ENCODE results near the gene AKNA. TPM values are rescaled to one million over a fixed set of nuclear protein-coding genes. Genes with fewer than 3 reads are reported as not detected.

AKNA gene
- total RNA-seq, 3 donors from 2014 or later (not counting 1 experiment from before 2014, with no cell fraction given) = 577 to 743 (median 676) TPM

DNA sequence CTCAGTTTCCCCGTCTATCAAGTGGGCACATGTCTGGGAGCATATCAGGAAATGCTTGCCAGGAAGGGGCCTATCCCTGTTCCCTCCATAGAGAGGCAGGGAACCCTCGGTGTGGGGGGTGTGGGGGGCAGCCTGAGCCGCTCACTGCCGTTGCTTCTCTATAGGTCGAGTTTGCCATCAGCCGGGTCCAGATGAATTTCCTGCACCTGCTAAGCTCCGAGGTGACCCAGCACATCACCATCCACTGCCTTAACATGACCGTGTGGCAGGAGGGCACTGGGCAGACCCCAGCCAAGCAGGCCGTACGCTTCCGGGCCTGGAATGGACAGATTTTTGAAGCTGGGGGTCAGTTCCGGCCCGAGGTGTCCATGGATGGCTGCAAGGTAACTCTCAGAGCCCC is 78.7 kb downstream of the AKNA start:
- 90% methylated on average over 13 of the region's 13 CpGs for WGBS (ENCODE audit: insufficient coverage)
- H3K4me1 ChIP-seq (ENCODE audit: control insufficient read depth, insufficient read depth, low read length) = peaks cover 5% of the 10 kb centered on the region
- no peak for ATAC-seq

DNA sequence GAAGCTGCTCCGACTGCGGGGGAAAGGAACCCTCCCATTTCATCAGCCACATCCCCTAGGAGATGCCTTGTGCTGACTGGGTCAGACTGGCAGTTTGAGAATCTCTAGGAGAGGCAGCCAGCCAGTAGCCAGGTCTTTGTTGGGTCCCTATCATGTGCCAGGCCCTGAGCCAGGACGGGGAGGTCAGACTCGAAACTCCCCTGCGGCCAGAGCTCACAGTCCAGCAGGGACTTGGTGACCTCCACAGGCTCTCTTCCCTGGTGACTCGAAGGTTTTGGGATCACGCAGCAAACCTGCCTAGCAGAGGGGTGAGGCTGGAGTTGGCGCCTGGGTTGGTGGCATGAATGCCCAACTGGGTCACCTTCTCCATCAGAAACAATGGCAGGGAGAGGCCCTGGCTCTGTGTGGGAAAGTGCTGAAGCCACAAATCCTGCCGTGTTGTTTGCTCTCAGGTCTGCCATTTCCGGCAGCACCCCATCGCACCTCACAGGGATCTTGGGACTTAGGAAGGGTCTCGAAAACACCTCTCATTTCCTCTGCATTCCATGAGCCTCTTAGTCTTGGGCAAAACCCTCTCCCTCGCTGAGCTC is 79.3 kb downstream of the AKNA start:
- Mint-ChIP-seq H3K36me3 (no peaks in the 10 kb centered on the region), H3K4me3 (no peak overlapping the region), H3K27me3 (ENCODE audit: low read depth in 2 of 2) (peaks cover 0 to 3% of the 10 kb centered on the region in 2 donors), H3K27ac (no peak overlapping the region), H3K4me1 (no peaks in the 10 kb centered on the region), H3K9me3 (no peaks in the 10 kb centered on the region)
- TF ChIP-seq, protein P1, sequence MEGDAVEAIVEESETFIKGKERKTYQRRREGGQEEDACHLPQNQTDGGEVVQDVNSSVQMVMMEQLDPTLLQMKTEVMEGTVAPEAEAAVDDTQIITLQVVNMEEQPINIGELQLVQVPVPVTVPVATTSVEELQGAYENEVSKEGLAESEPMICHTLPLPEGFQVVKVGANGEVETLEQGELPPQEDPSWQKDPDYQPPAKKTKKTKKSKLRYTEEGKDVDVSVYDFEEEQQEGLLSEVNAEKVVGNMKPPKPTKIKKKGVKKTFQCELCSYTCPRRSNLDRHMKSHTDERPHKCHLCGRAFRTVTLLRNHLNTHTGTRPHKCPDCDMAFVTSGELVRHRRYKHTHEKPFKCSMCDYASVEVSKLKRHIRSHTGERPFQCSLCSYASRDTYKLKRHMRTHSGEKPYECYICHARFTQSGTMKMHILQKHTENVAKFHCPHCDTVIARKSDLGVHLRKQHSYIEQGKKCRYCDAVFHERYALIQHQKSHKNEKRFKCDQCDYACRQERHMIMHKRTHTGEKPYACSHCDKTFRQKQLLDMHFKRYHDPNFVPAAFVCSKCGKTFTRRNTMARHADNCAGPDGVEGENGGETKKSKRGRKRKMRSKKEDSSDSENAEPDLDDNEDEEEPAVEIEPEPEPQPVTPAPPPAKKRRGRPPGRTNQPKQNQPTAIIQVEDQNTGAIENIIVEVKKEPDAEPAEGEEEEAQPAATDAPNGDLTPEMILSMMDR (IDR thresholded peaks at IDR 0.05) = no peak
- H3K9me3 ChIP-seq (ENCODE audit: control insufficient read depth, insufficient read depth, low read length) = no peaks in the 10 kb centered on the region
- DNase-seq (peak in 1 of 2 donors; percentile 8), ATAC-seq (no peak)
- no peaks in the 10 kb centered on the region for H3K27me3 ChIP-seq (ENCODE audit: control insufficient read depth, insufficient read depth, low read length)
- no peaks in the 10 kb centered on the region for H3K36me3 ChIP-seq (ENCODE audit: control insufficient read depth, insufficient read depth, low read length)
- WGBS (ENCODE audit: insufficient coverage) = 93% methylated on average over 12 of the region's 13 CpGs
- intact Hi-C loops (cut with micrococcal nuclease) = no loop called here
- no peak overlapping the region for H3K27ac ChIP-seq (ENCODE audit: low read length)
- no peak overlapping the region for H3K4me3 ChIP-seq (ENCODE audit: low read length)
- peaks cover 5% of the 10 kb centered on the region for H3K4me1 ChIP-seq (ENCODE audit: control insufficient read depth, insufficient read depth, low read length)

More for the DNA sequence above, 78.7 kb downstream of the AKNA start:
- Histone ChIP-seq H3K27ac (ENCODE audit: low read length) (no peak overlapping the region), H3K9me3 (ENCODE audit: control insufficient read depth, insufficient read depth, low read length) (no peaks in the 10 kb centered on the region), H3K4me3 (ENCODE audit: low read length) (no peak overlapping the region), H3K36me3 (ENCODE audit: control insufficient read depth, insufficient read depth, low read length) (no peaks in the 10 kb centered on the region), H3K27me3 (ENCODE audit: control insufficient read depth, insufficient read depth, low read length) (no peaks in the 10 kb centered on the region)
- TF ChIP-seq, protein P1 (IDR thresholded peaks at IDR 0.05) = no peak
- intact Hi-C loops (cut with micrococcal nuclease) = no loop called here
- H3K27ac Mint-ChIP-seq = no peak overlapping the region
- H3K36me3 Mint-ChIP-seq = no peaks in the 10 kb centered on the region
- DNase-seq = peak in 1 of 2 donors; percentile 3
- no peaks in the 10 kb centered on the region for H3K4me1 Mint-ChIP-seq
- H3K27me3 Mint-ChIP-seq (ENCODE audit: low read depth in 2 of 2) = peaks cover 0 to 3% of the 10 kb centered on the region in 2 donors
- no peaks in the 10 kb centered on the region for H3K9me3 Mint-ChIP-seq
- H3K4me3 Mint-ChIP-seq = no peak overlapping the region

DNA sequence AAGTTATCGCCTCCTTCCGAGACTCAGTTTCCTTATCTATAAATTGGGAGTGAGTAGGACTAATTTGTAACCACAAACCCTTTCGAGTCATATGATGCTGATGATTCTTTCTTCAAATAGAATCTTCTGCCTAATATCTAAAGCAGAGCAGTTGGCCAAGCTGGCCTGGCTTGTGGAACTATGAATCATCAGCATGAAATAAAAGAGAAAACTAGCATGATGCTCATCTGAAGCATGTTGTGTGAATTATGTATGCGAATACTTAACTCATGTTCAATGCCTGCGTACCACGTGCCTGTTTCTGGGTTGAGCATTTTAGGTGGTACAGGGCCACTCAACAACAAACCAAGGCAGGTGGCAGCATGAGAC is 79.9 kb downstream of the AKNA start:
- no peak for ATAC-seq
- H3K9me3 Mint-ChIP-seq = no peaks in the 10 kb centered on the region
- no peak overlapping the region for H3K4me3 Mint-ChIP-seq
- 90% methylated on average over 5 of the region's 6 CpGs for WGBS (ENCODE audit: insufficient coverage)
- Histone ChIP-seq H3K36me3 (ENCODE audit: control insufficient read depth, insufficient read depth, low read length) (no peaks in the 10 kb centered on the region), H3K27ac (ENCODE audit: low read length) (no peak overlapping the region), H3K4me1 (ENCODE audit: control insufficient read depth, insufficient read depth, low read length) (peaks cover 5% of the 10 kb centered on the region), H3K4me3 (ENCODE audit: low read length) (no peak overlapping the region), H3K27me3 (ENCODE audit: control insufficient read depth, insufficient read depth, low read length) (no peaks in the 10 kb centered on the region), H3K9me3 (ENCODE audit: control insufficient read depth, insufficient read depth, low read length) (no peaks in the 10 kb centered on the region)
- H3K27ac Mint-ChIP-seq = no peak overlapping the region
- no peak for DNase-seq
- no peaks in the 10 kb centered on the region for H3K4me1 Mint-ChIP-seq
- intact Hi-C loops (cut with micrococcal nuclease) = no loop called here
- H3K27me3 Mint-ChIP-seq (ENCODE audit: low read depth in 2 of 2) = peaks cover 0 to 3% of the 10 kb centered on the region in 2 donors
- H3K36me3 Mint-ChIP-seq = no peaks in the 10 kb centered on the region
- TF ChIP-seq, protein P1 (IDR thresholded peaks at IDR 0.05) = no peak

Measured in natural killer cell (primary cell).